HG02981 (cell line): ENCODE data around the gene ADAM22.

Experiments used
- ATAC-seq: cut with Tn5 transposase; IDR thresholded peaks from one replicate; pipeline ENCODE4 v1.9.1; 2021; ENCODE audit warnings: mild to moderate bottlenecking, moderate library complexity; ENCODE audit not compliant: unreplicated experiment

Gene ADAM22

GRCh38 chr7:88034083-88034695 is 100.1 kb downstream of the ADAM22 start:
- no peak for ATAC-seq

GRCh38 chr7:88037050-88037449 is 103.0 kb downstream of the ADAM22 start:
- no peak for ATAC-seq

GRCh38 chr7:88040694-88041093 is 106.6 kb downstream of the ADAM22 start:
- no peak for ATAC-seq

- no peak for ATAC-seq
Observed at GRCh38 chr7:88041583-88041982, 107.5 kb downstream of the ADAM22 start.

GRCh38 chr7:88042157-88042556 is 108.1 kb downstream of the ADAM22 start:
- ATAC-seq, result peak; percentile 43

- no peak for ATAC-seq
Observed at GRCh38 chr7:88042803-88043202, 108.8 kb downstream of the ADAM22 start.

GRCh38 chr7:88044069-88044468 is 110.0 kb downstream of the ADAM22 start:
- ATAC-seq, result no peak

- ATAC-seq, result no peak
Observed at GRCh38 chr7:88046839-88047573, 113.0 kb downstream of the ADAM22 start.

- ATAC-seq, result no peak
Observed at GRCh38 chr7:88057655-88058054, 123.6 kb downstream of the ADAM22 start.

- ATAC-seq, result no peak
Observed at GRCh38 chr7:88062238-88062637, 128.2 kb downstream of the ADAM22 start.

GRCh38 chr7:88069093-88069492 is 135.0 kb downstream of the ADAM22 start:
- ATAC-seq, result no peak

GRCh38 chr7:88071994-88072714 is 138.1 kb downstream of the ADAM22 start:
- ATAC-seq, result peak; percentile 84

GRCh38 chr7:88072715-88073055 is 138.6 kb downstream of the ADAM22 start:
- ATAC-seq, result peak; percentile 37

GRCh38 chr7:88073626-88074025 is 139.6 kb downstream of the ADAM22 start:
- ATAC-seq, result no peak

GRCh38 chr7:88075216-88075615 is 141.2 kb downstream of the ADAM22 start:
- no peak for ATAC-seq

GRCh38 chr7:88083883-88084282 is 149.8 kb downstream of the ADAM22 start:
- no peak for ATAC-seq

- ATAC-seq, result no peak
Observed at GRCh38 chr7:88089561-88089960, 155.5 kb downstream of the ADAM22 start.

GRCh38 chr7:88090240-88090639 is 156.2 kb downstream of the ADAM22 start:
- ATAC-seq, result no peak

- ATAC-seq, result peak; percentile 52
Observed at GRCh38 chr7:88090671-88091070, 156.6 kb downstream of the ADAM22 start.

GRCh38 chr7:88091988-88092675 is 158.1 kb downstream of the ADAM22 start:
- no peak for ATAC-seq

- ATAC-seq, result no peak
Observed at GRCh38 chr7:88092676-88092999, 158.6 kb downstream of the ADAM22 start.

- ATAC-seq, result peak; percentile 55
Observed at GRCh38 chr7:88101769-88102168, 167.7 kb downstream of the ADAM22 start.
